Peyer's patch (tissue), 4 donors: ENCODE results near the gene RBM5.

Experiments used
- CTCF ChIP-seq, 6 experiments: fragments of 450-650 bp in 4 of 6; fragments of 200-600 bp in 2 of 6; sonication (generic) in 1 of 6; IDR thresholded peaks; one replicate each; pipeline ENCODE4 v1.5.1; 2017 to 2019; ENCODE audit warnings: antibody characterized with exemption in 6 of 6, mild to moderate bottlenecking in 3 of 6, moderate library complexity in 1 of 6
- POLR2A ChIP-seq, 2 donors: fragments of 450-650 bp; IDR thresholded peaks; one replicate each; pipeline ENCODE4 v1.5.1; 2017; ENCODE audit warnings: antibody characterized with exemption in 2 of 2, mild to moderate bottlenecking in 2 of 2, moderate library complexity in 2 of 2

- TF ChIP-seq CTCF (IDR thresholded peaks at IDR 0.05) (no peak), POLR2A (IDR thresholded peaks at IDR 0.05) (no peak)
Measured at GRCh38 chr3:50165910-50166538, 77.3 kb downstream of the RBM5 start.
